HG03175 (cell line): ENCODE results near the gene ROR1.
"Not testable (repeated sequence)": the region's sequence is repeated elsewhere in the genome, so short reads cannot be mapped to it uniquely, and the experiment has no call there.

Experiments used
- ATAC-seq: cut with Tn5 transposase; IDR thresholded peaks from one replicate; pipeline ENCODE4 v1.9.1; 2021; ENCODE audit warnings: mild to moderate bottlenecking, moderate library complexity; ENCODE audit not compliant: unreplicated experiment

The ROR1 gene

DNA sequence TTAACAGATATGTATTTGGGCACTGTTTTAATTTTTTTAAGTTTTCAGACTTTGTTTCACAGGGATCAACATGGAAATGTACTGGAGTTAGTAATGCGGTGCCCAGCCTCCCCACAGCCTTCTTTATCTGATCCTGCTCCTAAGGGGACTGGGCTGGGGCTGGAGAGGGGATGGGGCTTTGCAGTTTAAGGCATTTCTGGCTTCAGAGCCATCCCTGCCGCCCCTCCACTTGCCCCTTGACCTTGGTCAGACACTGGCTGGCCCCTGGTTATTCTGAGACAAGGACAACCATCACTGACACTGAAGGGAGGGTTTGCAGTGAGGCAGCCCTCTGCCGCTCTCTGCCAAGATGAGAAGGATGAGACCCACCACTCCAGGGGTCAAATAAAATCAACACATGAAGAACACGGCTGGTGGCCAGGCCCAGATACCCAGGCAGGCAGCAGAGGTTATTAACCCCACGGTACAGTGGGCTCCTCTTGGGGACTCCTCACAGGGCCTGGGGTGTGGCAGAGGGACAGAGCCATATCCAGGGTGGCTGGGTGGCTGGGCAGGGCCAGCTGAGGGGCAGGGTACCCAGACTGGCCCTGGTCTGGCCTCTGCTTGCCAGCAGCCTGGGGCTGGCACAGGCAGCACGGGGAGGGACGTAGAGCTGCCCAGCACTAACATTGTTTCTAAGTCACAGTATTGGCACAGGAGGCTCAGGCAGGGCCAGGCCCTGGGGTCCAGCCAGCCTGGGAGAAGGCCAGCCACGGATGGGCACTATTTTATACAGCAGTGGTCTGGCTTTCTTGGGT lies 422.5 kb downstream of the ROR1 start:
- no peak for ATAC-seq

DNA sequence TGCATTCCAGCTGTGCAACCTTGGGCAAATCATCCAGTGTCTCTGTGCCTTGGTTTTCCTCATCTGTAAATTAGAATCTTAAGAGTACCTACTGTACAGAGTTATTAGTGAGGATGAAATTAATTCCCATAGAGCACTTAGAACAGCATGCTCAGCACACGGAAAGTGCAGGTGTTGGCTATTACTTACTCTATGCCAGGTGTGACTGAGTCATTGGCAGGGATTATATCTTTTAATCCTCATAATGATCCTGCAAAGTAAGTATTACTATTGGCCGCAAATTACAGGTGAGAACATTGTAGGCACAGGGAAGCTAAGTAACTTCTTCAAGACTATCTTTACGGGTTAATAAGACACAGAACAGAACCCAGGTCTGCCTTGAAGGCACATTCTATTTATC lies 423.3 kb downstream of the ROR1 start:
- ATAC-seq = no peak

DNA sequence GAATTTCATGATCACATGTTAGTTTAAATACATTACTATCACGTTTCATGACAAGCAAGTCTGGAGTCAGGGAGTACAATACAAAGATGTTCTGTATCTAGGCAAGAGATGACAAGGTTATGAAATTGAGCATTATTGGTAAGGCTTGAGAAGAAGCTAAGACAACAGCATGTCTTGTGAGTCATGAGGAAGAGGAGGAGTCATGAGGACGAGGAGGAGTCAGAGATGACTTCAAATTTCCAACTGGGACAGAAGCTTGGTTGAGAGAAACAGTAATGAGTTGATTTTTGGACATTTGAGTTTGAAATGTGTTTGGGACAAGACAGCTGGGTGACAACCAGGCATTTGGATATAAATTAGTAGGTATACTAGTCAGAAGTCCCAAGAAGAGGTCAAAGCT lies 425.3 kb downstream of the ROR1 start:
- ATAC-seq = no peak

DNA sequence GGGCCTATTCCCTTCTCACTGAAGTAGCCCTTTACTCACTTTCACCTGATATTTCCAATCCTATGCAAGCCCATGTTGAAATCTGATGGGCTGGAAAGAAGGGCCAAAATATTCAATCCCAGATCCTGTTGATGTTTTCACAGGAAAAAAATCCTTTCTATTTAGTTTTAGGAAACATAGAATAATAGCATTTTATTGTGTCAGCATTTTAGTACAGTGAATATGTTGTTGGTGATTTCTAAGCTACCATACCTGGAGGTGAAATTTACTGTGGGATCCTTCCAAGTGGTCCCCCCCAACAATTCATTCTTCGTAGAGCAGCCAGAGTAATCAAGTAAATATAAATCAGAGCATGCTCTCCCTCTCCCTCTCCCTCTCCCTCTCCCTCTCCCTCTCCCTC lies 426.2 kb downstream of the ROR1 start:
- no peak for ATAC-seq

DNA sequence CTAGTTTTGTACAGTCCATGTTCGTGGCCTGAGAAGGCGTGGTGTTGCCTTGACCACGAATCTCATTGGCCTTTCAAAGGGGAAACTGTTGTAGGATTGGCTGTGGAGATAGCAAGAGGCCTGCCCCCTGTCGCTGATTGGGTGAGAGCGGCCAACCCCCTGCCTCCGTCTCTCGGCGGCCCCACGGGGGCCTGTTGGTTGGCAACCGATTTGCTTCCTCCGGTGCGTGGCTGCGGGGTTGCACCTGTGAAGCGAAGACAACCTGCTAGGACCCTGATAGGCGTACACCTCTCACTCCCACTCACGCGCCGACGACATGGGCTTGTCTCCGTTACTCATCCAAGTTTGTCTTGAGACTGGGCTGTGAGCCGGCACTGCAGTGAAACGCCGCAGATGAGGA lies 429.6 kb downstream of the ROR1 start, which contains the start of gene UBE2U:
Gene UBE2U, plus strand, starts transcription at position 204 of the 400 bp plus-strand sequence. CDS start 428 bp downstream, outside the sequence.
- ATAC-seq = no peak

DNA sequence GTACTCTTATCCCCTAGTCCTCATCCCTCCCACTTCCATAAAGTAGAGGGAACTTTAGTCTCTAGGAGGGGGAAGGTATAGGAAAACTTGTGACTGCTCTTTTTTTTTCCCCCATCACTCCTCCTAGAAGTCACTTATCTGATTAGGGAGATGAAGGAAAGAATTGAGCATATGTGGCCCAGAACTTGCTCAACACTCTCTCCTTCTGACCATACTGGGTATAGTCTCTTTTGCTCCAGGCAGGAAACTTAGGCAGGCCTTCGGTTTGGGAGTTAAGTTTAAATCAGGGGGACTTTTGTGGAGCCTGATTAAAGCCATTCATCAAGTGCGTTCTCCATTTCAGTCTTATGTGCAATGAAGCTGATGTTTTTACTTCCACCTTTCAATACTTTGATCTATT lies 435.4 kb downstream of the ROR1 start:
- no peak for ATAC-seq

DNA sequence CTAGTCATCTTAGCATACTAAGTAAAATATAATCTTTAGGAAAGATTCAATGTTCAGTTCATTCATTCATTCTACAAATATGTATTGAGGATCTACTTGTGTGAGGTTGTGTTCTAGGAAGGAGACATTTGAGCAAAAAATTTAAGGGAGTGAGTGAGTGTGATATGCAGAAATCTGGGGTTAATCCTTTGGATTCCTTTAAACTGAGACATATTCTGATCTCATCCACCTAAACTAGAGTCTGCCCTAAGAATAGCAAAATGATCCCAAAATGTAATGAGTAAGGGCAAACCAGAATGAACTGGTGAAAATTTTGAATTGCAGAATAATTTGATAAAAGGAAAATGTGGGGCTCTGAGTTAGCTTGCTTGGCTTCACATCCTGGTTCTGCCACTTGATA lies 438.2 kb downstream of the ROR1 start:
- ATAC-seq = no peak

DNA sequence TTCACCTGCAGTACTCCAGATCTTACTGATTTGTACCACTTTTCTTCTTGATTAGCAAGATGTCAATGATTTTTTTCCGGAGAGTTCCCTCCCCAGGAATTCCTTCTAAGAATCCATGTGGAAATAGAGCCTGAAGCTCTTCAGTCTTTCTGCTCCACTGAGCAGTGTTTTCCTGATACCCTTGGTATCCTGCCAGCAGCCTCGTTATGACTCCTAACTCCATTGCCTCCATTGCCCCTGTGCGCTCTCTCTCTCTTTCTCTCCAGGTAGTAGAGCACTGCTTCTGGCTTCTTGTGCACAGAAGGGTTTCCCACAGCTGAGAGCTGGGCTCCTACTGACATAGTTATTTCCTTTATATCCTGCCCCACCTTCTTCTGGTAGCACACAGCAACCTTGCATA lies 441.8 kb downstream of the ROR1 start:
- ATAC-seq = no peak

DNA sequence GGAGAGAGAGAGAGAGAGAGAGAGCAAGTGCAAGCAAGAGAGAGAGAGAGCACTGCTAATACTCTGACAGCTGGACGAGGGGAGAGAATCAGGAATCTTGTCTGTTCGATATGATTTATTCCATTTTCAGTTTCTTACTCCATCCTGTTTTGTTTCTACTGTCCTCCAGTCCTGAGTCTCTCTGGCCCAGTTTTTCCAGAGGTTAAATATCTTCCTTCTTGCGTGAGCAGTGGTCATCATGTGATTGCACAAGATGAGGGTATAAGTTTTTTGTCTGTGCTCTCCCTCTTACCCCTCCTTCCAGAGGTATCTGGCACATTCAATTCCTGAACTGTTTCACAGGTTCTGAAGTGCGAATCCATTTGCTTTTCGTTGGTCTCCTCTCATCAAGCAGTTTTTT lies 446.4 kb downstream of the ROR1 start:
- no peak for ATAC-seq

DNA sequence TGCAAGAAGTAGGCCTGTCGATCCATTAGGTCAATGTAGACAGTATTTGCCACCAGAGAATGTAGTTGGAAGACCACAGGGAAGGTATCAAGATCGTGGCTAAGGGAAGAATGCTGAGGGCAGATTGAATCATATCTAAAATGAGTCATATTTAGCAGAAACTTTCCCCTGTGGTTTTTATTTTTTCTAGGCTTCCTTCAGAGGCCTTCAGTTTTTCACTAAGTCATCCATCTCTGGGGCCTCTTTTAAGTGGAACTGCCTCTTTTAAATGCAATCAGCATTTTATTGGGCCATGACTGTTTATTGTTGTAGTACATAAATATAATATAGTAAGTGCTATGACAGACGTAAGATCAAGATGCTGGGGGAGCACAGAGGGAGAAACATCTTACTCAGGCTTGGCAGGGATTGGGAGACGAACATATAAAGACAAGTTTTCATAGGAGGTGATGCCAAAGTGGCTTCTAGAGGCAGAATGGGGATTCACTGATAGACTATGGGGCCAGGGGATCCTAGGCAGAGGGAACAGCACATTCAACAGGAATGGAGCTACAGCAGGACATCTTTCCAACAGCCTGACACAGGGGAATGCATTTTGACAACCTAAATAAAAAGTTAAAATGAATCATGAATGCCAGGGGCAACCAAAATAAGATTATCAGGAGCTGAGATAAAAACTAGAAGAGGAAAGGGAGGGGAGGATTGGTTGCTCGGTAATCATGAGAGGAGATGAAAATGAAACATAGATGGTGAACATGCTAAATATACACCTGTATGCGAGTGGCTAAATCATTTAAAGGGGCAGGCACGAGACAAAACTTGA lies 449.7 kb downstream of the ROR1 start:
- ATAC-seq = peak; percentile 76

DNA sequence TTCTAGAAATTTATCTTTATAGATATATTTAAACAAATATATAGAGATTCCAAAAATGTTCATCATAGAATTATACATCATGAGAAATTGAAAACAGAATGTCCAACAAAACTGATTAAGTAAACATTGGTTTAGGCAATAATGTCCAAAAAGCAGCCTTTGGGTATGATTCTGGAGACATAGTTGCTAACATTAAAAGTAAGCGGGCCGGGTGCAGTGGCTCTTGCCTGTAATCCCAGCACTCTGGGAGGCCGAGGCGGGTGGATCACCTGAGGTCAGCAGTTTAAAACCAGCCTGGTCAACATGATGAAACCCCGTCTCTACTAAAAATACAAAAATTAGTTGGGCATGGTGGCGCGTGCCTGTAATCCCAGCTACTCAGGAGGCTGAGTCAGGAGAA lies 450.4 kb downstream of the ROR1 start:
- not testable (repeated sequence) for ATAC-seq

DNA sequence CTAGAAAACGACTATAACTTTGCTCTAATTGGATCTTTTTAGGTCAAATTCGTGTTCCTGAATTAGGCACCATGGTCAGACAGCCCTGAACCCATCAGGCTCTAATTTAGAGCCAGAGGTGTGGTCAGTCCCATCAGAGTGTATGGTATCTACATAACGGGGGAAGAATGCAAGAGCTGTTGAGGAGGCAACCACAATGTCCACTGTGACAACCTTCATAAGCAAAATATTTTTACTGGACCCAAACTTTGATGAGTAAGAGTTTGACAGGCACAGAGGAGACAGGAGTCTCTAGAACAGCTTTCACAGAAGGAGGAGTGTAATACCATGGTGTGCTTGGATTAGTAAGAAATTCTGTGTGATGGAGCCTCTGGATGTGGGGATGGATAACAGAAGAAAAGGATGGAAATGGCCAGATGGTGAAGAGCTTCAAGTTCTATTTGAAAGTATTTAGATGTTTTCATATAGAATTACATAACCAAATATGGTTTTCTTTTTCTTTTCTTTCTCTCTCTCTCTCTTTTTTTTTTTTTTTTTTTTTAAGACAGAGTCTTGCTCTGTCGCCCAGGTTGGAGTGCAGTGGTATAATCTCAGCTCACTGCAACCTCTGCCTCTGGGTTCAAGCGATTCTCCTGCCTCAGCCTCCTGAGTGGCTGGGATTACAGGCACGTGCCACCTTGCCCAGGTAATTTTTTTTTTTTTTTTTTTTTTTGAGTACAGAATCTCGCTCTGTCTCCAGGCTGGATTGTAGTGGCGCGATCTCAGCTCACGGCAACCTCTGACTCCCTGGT lies 454.5 kb downstream of the ROR1 start:
- ATAC-seq = no peak

DNA sequence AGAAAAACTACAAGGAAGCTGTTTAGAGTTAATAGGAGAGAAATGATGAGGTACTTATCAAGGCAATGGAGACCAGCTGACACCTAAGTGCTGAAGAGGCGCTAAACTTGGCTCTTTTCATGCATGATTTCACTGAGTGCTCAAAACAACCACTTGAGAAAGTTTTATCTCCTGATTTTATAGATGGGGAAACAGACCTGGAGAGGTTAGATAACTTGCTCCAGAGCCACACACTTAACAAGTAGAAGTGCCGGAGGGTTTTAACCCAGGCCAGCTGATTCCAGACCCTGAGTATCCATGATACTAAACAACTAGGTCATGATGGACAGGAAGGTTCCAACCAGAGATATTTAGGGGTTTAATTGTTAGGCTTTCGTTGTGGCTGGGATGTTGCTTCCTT lies 455.5 kb downstream of the ROR1 start:
- no peak for ATAC-seq
